NT2/D1 (cell line): ENCODE results near the gene MYOD1.

ENCODE experiments used
- SUZ12 ChIP-seq: IDR thresholded peaks from 2 replicates; pipeline ENCODE4 v1.6.1; 2011; ENCODE audit not compliant: insufficient read length, insufficient read depth; ENCODE audit errors: extremely low read depth
- YY1 ChIP-seq: IDR thresholded peaks from 2 replicates; pipeline ENCODE4 v1.6.1; 2011; ENCODE audit not compliant: insufficient read length, insufficient read depth
- ZNF274 ChIP-seq: IDR thresholded peaks from 2 replicates; pipeline ENCODE4 v1.6.1; 2011; ENCODE audit warnings: mild to moderate bottlenecking, low read depth, low read length

DNA sequence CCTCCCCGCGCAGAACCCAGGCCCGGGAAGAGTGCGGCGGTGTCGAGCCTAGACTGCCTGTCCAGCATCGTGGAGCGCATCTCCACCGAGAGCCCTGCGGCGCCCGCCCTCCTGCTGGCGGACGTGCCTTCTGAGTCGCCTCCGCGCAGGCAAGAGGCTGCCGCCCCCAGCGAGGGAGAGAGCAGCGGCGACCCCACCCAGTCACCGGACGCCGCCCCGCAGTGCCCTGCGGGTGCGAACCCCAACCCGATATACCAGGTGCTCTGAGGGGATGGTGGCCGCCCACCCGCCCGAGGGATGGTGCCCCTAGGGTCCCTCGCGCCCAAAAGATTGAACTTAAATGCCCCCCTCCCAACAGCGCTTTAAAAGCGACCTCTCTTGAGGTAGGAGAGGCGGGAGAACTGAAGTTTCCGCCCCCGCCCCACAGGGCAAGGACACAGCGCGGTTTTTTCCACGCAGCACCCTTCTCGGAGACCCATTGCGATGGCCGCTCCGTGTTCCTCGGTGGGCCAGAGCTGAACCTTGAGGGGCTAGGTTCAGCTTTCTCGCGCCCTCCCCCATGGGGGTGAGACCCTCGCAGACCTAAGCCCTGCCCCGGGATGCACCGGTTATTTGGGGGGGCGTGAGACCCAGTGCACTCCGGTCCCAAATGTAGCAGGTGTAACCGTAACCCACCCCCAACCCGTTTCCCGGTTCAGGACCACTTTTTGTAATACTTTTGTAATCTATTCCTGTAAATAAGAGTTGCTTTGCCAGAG, 2.0 kb downstream of the MYOD1 start:
- TF ChIP-seq ZNF274 (no peak), SUZ12 (no peak), YY1 (no peak)
